Measurements from ENCODE around the gene TMEM134.
"Not testable (repeated sequence)": the region's sequence is repeated elsewhere in the genome, so short reads cannot be mapped to it uniquely, and the experiment has no call there.

Gene TMEM134, protein sequence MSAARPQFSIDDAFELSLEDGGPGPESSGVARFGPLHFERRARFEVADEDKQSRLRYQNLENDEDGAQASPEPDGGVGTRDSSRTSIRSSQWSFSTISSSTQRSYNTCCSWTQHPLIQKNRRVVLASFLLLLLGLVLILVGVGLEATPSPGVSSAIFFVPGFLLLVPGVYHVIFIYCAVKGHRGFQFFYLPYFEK

DNA sequence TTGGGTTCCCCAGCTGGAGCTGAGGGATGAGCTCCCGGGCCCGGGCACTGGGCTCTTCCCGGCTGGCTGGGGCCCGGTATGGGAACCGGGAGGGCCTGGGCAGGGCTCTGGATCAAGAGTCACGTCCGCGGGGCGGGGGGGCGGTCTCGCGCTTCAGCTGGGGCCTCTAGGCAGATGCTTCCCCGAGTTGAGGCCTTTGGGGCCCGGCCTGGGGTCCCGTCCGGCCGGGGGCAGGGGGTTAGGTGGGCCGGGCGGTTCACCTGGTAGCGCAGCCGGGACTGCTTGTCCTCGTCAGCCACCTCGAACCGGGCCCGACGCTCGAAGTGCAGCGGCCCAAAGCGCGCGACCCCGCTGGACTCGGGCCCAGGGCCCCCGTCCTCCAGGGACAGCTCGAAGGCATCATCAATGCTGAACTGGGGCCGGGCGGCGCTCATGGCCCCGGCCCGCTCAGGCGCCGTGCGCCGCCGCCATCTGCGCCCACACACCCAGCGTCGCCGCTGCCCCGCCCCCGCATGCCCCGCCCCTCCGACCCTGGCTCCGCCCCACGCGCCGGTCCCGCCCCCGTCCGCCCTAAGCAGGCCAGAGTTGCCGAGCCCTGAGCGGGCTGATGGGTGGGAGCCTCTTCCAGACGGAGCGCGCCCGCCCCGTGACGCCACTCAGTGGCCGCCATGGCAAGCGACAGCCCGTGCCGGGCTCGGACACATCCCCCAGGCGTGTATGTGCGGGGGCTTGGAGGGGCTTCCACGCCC is at the start of gene TMEM134:
Gene TMEM134, minus strand, starts transcription at position 493 of the 749 bp plus-strand sequence. Its CDS starts 59 bp downstream, at position 434.
- DNase-seq: peak; percentile 80 to 94

DNA sequence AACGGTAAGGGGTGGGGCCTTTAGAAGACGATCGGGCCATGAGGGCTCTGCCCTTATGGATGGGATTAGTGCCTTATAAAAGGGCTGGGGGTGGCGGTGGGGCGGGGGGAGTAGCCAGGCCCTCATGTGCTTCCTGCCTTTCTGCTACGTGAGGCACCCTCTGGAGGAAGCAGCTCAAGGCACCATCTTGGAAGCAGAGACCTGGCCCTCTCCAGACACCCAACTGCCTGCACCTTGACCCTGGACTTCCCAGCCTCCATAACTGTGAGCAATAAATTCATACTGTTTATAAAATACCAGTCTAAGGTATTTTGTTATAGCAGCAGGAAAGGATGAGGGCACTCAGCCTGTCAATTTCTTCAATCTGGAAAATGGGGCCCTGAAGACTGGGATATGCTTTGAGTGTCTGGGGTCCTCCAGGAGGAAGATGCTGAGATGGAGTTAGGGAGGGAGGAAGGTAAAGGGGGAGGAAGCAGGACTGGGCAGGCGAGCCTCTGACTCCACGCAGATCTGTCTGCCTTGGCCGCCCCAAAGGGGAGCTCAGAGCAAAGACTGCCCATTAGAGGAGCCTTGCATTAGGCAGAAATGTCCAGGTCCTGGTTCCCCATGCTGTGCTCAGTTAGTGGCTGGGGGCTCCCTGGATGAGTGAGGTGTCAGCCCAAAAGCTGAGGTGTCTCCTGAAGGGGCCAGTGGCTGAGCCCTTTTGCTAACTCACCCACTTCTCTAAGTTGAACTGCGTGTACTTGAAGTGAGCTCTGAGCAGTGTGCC is 48.9 kb upstream of the TMEM134 start:
- no peak for DNase-seq

DNA sequence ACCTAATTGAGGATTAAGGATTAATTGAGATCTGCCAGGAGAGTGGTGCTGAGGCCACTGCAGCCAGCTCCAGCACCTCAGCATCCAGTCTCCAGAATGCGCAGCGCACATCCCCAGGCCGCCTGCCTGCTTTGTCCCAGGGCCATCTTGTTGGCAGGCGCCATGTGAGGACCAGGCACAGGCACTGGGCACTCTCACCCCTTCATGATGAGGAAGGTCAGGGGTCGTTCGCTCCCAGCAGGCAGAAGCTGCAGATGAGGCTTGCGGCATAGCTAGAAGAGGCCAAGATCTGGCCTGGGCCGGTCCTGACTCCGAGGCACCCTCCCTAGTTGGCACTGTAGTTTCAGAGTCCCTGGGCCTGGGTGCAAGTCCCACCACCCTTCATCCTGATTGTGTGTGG is 47.8 kb upstream of the TMEM134 start:
- DNase-seq: no peak

DNA sequence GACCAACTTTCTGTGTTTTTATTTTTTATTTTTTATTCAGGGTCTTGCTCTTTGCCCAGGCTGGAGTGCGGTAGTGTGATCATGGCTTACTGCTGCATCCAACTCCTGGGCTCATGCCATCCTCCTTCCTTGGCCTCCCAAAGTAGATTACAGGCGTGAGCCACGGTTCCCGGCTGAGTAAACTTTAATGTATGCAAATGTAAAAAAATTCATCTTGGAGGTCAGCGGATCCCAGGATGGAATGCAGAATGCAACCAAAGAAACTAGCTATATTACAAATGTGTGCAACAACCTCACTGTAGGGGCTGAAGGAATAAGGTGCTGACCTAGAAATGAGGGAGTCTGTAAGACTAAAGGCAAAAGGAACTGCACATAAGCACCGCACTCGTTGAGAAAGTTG is 45.1 kb upstream of the TMEM134 start:
- no peak for DNase-seq

DNA sequence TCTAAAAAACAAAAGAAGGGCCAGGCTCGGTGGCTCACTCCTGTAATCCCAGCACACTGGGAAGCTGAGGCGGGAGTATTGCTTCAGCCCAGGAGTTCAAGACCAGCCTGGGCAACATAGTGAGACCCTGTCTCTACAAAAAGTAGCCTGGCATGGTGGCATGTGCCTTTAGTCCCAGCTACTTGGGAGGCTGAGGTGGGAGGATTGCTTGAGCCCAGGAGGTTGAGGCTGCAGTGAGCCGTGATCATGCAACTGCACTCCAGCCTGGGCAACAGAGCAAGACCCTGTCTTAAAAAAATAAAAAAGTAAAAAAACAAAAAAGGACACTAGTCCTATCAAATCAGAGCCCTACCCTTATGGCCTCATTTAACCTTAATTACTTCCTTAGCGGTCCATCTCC is 42.5 kb upstream of the TMEM134 start:
- not testable (repeated sequence) for DNase-seq

DNA sequence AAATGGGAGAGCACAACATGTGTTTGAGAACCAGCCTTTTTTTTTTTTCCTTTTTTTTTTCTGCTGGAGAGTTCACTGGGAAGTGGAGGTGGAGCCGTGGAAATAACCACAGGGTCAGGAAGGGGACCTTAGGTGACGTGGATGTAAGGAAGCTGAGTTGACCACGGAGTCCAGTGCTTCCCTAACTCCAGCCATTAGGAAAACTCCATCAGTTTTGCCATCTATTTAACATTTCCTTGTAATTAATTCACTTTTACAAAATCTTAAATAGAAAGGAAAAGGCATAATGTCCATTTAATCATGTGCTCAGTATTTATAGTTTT is 40.9 kb upstream of the TMEM134 start:
- DNase-seq: no peak

DNA sequence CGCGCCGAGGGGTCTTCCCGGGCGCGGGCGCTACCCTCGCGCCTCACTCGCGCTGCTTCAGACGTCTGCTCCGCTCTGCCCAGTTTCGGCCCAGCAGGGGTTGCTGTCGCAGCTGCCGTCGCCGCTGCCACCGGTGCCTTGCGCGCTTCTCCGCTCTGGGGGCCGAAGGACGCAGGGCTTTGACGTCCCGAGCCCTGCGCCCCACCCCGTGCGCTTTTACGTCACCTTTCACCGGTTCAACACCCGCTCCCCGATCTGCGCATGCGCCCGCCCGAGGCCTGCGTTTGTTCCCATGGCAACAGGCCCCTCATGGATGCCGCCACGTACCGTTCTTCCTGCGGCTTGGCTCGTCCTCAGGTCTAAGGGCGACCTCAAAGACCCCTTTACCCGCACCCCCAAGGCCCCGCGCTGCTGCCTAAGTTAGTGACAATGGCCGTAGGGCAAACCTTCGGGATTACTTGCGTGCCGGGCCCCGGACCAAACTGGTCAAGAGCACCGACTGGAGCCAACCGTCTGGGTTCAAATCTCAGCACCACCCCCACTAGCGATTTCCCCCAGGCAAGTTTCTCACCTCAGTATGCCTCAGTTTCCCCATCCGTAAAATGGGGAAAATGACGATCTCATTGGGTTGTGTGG is 39.6 kb upstream of the TMEM134 start:
- DNase-seq: peak; percentile 96 to 98

DNA sequence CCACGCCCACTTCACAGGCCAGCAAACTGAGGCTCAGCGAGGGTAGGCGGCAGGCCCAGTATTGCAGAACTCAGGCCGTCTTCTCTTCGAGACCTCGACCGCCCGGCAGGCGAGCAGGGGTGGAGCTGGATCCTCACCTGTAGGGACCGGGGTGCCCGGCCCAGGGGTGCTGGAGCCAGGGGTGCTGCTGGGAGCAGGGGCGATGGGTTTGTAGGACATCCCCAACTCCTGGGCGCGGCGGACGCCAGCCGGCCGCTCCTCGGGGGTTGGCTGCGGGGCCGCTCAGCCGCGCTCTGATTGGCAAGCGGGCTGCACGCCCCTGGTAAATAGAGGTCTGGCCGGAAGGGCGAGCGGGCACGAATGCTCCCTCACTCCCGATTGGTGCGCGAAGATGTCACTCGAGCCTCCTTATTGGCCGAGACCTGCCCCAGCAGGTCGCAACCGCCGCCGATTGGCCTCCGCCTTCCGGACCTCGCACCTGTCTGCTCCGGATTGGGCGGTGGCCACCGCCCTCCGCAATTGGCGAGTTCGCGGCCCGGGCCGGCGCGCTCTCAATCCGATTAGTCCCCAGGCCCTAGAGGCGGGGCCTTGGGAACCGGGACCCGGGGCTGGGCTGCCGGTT is 38.9 kb upstream of the TMEM134 start, which contains the start of gene CDK2AP2:
Gene CDK2AP2, minus strand, starts transcription at position 299 of the 622 bp plus-strand sequence. Its CDS starts 80 bp downstream, at position 219.
- peak; percentile 98 to 100 for DNase-seq

DNA sequence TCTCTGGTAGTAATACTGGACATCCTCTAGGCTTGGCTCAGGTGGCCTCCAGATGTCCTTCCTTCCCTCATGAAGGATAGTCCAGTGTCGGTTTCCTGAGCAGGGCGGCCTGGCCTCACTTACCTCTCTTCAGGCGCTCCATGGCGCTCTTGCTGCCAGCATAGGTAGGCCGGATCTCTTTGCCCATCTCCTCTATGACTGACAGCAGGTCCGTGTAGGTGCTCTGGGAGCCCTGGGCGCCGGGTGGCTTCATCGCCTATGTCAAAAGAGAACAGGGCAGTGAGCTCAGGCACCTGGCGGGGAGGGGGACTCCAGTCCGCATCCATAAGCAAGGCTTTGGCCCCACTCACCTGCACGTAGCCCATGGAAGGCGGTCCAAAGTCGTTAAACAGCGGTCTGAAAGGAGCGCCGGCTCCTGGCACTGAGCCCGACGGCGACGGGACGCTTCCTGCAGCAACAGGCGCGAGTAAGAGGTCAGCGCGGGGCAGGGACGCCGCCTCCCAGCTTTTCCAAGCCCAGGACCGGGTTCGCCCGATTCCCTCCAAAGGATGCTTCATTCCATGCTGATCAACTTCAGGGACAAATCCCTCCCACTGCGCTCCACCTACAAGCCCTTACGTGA is 38.3 kb upstream of the TMEM134 start:
- no peak for DNase-seq

DNA sequence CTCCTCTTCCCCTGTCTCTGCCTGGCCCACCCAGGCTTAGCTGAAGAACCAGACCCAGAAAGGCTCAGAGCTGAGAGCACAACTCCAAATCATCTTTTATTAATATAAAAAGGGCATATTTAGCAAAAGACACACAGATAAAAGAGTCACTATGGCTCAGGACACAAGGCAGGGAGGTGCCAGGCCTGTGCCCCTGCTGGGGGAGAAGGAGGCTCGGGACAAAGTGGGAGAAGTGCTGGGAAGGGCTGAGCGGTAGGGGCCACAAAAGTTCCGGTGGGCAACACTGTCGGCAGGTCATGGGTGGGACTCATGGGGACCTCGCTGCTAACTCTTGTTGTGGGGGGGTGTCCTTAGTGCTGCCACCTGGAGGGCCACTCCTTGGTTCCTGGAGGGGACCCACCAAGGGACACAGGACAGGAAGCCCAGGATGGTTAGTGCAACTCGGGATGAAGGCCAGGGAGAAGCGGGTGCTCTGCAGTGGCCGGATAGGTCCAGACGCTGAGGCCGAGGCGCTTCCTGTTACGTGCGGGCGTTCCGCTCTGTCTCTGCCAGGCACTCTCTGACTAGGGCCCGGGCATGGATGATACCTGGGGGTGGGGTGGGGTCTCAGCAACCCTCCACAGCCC is 37.5 kb upstream of the TMEM134 start:
- DNase-seq: no peak

DNA sequence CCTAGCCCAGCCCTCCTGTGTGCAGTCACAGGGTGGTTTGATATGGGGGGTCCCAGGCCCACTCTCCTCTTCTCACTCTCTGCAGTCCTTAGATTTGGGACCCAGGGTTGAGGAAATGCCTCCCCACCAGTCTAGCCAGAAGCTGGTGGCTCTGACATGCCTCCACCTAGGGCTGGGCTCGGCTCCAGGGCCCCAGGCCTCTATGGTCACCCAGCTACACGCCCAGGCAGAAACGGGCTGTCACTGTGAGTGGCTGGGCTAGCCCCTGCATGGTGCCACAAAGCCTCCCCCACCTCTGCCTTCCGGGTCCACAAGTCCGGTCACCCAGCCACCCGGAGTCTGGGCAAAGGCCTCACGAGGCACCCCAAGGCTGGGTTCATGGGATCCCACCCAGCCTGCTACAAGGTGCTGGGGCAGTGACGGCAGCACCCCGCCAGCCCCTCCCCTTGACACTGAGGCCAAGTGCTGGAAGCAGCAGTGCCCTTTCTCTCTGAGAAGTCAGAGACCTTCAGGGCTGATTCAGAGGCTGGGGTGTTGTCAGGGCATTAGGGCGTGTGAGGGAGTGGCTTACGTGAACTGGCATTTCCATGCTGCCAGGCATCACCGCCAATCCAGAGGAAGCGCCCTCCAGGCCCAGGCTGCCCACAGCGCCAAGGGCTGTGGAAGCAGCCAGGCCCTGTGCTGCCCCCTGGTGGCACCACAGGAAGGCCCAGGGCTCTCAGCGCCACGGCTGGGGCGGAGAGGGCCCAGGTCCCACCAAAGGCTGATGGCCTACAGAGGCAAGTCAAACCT is 36.8 kb upstream of the TMEM134 start:
- DNase-seq: peak; percentile 78 to 92

DNA sequence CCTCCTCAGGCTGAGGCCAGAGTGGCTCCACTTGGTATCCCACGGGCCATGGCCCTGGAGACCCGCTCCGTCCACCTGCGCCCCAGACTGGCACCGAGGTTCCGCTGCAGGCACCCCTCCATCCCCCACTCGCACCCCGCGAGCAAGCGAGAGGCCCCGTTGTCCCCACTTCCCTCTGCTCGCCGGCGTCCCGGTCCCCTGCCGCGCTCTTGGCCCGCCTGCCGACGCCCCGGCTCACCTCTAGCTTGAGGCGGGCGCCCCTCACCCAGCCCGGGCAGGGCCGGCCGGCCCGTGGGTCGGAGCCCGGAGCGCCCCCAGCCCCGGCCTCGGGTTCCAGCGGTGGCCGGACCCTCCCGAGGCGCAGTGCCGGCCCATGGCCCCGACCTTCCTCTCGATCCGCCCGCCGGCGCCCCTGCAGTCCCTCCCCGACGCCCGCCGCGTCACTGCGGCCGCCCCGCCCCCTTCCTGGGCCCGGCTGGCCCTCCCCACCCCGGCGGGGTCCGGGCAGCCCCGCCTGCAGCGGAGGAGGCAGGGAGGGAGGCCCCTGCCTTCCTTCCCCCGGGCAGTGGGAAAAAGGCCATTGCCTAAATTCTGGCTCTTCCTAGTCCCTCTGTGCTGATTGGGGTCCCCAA is 36.0 kb upstream of the TMEM134 start, which contains the start of gene PITPNM1:
Gene PITPNM1, minus strand, starts transcription at position 414 of the 632 bp plus-strand sequence. CDS start 1,183 bp downstream, outside the sequence.
- DNase-seq: peak in 1 of 2 experiments; percentile 32

DNA sequence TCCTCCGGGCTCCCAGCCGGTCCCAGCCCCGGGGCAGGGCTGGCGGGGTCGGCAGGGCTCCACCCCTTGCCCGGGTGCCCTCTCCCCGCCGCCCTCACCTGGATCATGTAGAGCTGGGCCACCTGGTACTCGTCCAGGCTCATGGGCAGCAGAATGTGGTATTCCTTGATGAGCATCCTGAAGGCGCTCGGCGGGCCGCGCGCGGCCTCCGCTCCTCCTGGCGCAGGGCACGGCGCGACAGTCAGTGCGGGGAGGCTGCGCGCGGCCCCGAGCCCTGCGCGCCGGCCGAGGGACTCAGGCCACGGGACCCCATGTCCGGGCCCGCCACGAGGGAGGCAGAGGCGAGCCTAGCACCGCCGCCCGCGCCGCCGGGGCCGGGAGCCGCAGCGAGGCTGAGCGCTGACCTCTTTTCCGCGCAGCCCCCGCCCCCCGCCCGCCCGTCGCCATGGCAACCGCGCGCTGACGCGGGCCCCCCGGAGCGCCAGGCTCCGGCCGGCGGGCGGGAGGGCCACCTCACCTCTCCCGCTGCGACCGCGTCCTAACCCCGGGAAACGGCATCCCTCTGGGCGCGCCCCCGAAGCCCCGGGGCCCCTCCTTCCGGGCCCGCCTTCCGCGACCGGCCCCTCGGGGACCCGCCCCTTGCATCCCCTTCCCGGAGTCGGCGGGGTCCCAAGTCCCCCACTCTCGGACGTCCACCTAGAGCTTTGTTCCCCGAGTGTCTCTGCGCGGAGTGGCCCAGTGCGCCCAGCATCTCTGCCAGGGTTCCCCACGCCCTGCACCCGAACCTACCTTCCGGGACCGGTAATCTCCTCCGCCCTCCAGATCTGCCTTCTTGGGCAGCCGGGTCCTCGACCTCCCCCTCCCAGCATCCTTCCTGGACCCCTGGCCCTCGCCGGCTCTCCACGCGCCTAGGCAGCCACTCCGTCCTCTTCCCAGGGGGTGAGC is 35.2 kb upstream of the TMEM134 start:
- DNase-seq: no peak

DNA sequence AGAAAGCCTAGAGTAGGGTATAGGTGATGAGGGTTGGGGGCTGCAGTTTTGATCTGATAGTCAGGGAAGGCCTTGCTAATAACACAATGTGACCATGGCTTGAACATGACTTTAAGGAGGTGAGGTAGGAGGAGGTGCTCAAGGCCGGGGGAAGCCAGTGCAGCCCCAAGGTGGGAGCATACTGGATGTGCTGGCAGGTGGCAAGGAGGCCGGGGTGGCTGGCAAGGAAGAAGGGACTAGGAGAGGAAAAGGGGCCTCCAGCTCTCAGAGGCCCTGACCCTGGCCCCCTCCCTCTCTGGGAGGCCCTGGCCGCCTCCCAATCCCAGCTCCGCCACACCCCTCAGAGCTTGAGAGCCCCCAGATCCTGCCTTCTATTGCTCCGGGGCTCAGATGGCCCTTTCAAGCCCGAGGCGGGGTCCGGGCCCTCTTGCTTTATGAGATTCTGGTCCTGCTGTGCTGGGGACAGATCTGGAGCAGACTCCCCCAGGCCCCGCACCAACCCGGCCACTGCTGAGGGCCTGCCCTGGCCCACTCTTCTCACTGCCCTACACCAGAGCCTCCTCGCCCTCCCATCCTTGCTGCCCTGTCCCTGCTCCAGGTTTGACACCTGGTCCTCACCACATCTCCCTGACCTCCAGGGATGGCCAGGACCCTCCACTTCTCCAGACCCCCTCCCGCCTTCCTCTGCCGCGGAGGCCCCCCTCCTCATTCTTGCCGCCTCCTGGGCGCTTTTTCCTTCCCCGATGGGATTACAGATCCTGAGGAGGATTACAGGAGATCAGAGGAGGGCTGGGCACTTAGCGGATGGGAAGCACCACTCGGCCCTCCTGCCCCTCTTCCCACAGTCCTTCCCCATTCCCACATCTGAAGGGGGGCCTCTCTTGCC is 34.3 kb upstream of the TMEM134 start:
- DNase-seq: no peak

DNA sequence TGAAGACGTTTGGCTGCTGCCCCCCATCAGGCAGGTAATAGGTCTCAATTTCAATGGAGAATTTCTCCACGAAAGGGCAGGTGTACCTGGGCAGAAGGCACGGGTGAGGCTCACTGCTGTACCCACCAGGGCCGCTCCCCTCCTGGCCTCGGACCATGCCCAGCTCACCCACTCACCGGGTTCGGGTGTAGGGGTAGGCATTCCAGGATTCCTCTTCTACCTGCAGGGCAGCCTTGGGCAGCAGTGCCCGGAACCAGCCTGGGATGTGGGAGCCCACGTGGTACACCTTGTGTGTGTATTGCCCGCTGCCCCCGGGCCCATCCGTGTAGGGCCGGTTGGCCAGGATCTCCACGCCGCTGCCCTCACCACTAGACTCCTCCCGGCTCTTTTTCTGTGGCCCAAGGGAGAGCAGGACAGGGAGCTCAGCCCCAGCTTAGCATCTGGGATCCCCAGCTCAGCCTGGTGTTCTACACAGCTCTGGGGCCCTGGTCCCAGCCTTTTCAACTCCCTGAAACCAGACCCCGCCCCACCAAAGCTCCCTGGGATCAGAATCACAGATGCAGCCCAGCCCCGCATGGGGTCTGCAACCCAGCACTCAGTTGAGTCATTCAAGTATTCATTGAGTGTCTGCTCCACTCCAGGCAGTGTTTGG is 33.4 kb upstream of the TMEM134 start:
- no peak for DNase-seq

DNA sequence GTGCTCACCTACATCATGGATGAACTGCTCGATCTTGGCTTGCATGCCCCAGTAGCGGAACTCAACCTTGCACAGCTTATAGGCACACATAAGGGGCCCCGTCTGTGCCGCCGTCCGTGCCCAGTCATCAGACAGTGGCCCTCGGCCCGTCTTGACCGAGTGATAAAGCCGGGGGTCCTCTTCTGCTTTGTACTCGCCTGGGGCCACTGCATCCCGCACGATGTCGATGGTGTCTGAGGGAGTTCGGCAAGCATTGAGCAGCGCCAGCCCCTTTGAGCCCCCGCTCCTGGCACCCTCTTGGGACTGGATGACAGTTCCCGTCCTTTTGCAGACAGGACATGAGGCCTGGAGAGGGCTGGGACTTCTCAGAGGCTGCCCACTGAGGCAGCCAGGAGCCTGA is 32.8 kb upstream of the TMEM134 start:
- no peak for DNase-seq

Measured in NCI-H446 (cell line).